ENCODE measurements around the gene TMEM72. TPM values are rescaled to one million over a fixed set of nuclear protein-coding genes. Genes with fewer than 3 reads are reported as not detected.
"Not testable (repeated sequence)": the region's sequence is repeated elsewhere in the genome, so short reads cannot be mapped to it uniquely, and the experiment has no call there.

TMEM72 gene
- not detected for total RNA-seq

- CTCF ChIA-PET, result no interaction called here
- no peaks in the 10 kb centered on the region for H3K27me3 Mint-ChIP-seq (ENCODE audit: low read depth)
- H3K4me1 Mint-ChIP-seq (ENCODE audit: low read depth), result peaks cover 16% of the 10 kb centered on the region
- H3K36me3 Mint-ChIP-seq (ENCODE audit: low read depth), result no peaks in the 10 kb centered on the region
- intact Hi-C loops (cut with micrococcal nuclease), result loop anchor here (10.0 kb wide), 1 partner anchor 64 kb away; the partner anchor contains the start of gene DEPP1
- H3K27ac Mint-ChIP-seq, result no peak within 1 kb of the TSS
- no peak within 1 kb of the TSS for H3K4me3 Mint-ChIP-seq
- no peak for DNase-seq
- no peaks in the 10 kb centered on the region for H3K9me3 Mint-ChIP-seq
These were observed at the start of gene TMEM72 for GRCh38 chr10:44911081-44911540. Gene TMEM72, plus strand, starts transcription at chr10:44911337. Its CDS starts 176 bp downstream, at chr10:44911513.

DNA sequence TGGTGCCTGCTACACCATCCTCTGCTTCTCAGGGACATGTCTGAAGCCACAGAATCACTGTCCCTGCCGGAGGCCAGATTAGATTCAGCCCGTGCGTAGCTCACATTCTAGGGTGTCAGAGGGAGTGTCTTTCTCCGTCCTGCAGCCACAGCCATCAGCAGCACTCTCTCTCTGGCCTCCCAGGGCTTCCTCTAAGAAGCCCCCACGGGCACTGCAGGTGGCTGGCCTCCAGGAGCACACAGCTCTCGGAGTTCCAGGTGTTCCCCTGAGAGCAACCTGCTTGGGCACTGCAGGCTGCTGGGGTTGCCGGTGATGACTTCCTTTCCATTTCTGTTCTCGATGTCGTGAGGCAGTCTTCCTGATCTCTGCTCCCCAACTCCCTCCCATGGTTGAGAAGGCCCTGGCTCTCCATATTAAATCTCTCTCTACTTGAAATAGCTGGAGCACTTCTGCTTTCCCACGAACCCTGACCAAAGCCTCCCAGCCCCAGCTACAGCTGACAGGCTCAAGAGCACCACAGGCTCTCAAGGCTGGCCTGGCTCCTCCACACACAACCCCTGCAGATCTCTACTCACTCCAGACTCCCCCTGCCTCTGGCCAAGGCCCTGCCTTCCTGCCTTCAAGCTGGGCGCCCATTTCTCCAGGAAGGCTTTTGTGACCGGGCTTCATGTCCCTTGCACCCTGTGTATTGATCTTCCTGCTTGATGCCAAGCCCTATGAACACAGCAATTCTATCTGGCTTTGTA is 49.0 kb upstream of the TMEM72 start:
- DNase-seq, result no peak
- peaks cover 5% of the 10 kb centered on the region for H3K4me1 Mint-ChIP-seq (ENCODE audit: low read depth)
- peaks cover 34% of the 10 kb centered on the region for H3K27me3 Mint-ChIP-seq (ENCODE audit: low read depth)
- no peak overlapping the region for H3K27ac Mint-ChIP-seq
- no peak overlapping the region for H3K4me3 Mint-ChIP-seq
- no peaks in the 10 kb centered on the region for H3K9me3 Mint-ChIP-seq
- CTCF ChIA-PET, result interaction anchor here (0.8 to 1.3 kb wide), 5 partner anchors 8 to 1190 kb away, joined by 3 to 5 read pairs (median 3); no protein-coding TSS in a partner anchor
- H3K36me3 Mint-ChIP-seq (ENCODE audit: low read depth), result no peaks in the 10 kb centered on the region
- intact Hi-C loops (cut with micrococcal nuclease), result no loop called here

DNA sequence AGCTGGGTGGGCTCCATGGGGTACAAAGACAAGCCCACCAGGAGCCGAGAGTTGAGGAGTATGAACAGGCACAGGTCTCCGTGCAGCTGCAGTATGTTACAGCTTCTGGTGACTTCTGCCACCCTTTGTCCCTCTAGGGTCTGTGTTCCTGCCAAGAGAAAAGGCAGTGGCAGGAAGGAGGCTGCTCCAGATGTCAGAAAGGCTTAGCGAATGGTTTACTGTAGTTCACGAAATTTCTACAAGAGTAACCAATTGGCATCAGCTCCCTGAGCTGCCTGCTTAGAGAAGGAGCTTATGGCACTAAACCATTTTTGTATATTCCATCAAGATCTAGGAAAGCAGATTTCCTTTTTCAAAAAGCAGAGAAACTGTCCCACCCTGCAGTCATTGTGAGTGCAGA is 48.2 kb upstream of the TMEM72 start:
- peaks cover 5% of the 10 kb centered on the region for H3K4me1 Mint-ChIP-seq (ENCODE audit: low read depth)
- no peaks in the 10 kb centered on the region for H3K36me3 Mint-ChIP-seq (ENCODE audit: low read depth)
- CTCF ChIA-PET, result interaction anchor here (0.8 to 1.3 kb wide), 4 partner anchors 9 to 1191 kb away, joined by 3 to 5 read pairs (median 3); no protein-coding TSS in a partner anchor
- intact Hi-C loops (cut with micrococcal nuclease), result no loop called here
- no peak for DNase-seq
- H3K9me3 Mint-ChIP-seq, result no peaks in the 10 kb centered on the region
- H3K27ac Mint-ChIP-seq, result no peak overlapping the region
- no peak overlapping the region for H3K4me3 Mint-ChIP-seq
- H3K27me3 Mint-ChIP-seq (ENCODE audit: low read depth), result peaks cover 34% of the 10 kb centered on the region

DNA sequence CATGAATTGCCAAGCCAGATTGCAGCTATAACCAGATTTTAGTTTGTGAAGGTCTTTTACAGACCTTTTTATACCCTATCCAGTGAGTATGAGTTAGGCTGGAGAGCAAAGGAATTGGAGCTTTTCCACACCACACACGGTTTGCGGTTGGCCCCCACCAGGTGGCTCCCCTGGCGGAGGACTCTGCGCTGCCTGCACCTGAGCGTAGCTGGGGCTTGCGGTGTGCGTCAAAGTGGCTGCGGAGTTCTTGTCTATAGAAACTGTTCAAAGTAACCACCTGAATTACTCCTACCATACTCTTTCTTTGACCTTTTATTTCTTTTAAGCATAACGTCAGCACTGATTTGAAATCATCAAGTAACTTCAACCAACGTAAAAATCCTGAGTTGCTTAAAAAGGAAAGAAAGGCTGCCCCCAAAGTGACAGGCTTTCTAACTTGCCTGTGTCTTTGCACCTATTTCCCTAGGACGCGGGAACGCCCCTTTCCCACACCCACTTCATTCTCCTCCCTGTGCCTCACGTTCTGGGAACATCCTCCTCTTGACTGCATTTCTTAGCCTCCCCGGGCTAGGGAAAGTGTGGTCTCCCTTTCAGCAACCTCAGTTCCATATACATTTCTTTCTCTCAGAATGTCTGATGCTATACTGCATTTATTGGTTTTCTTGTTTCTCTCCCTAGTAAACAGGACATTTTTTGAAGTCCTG is 47.6 kb upstream of the TMEM72 start:
- Mint-ChIP-seq H3K4me1 (ENCODE audit: low read depth) (peaks cover 5% of the 10 kb centered on the region), H3K27me3 (ENCODE audit: low read depth) (peaks cover 34% of the 10 kb centered on the region), H3K36me3 (ENCODE audit: low read depth) (no peaks in the 10 kb centered on the region), H3K4me3 (no peak overlapping the region), H3K27ac (peak overlapping the region; percentile 10), H3K9me3 (no peaks in the 10 kb centered on the region)
- CTCF ChIA-PET, result interaction anchor here (0.9 to 2.3 kb wide), 6 partner anchors 9 to 1191 kb away, joined by 3 to 9 read pairs (median 4); no protein-coding TSS in a partner anchor
- DNase-seq, result no peak
- intact Hi-C loops (cut with micrococcal nuclease), result loop anchor here (2.0 kb wide), 1 partner anchor 1193 kb away; no protein-coding TSS in a partner anchor

DNA sequence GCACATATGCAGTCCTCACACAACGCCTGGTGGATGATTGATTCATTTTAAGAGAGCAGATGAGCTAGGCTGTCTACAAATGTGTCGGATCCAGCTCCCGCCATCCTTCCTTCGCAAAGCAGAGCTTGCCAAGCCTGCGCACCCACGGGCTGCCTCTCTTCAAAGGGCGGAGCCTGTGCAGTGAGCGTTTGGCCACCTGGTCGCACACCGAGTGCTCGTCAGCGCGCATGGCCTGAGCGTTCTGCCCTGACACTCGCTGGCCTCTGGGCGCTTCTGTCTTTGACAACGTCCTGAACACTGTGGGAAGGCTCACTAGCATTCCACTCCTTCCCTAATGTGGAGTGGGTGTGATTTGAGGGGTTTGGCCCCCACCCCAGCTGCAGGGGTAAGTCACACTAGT is 47.1 kb upstream of the TMEM72 start:
- Mint-ChIP-seq H3K36me3 (ENCODE audit: low read depth) (no peaks in the 10 kb centered on the region), H3K27ac (peak overlapping the region; percentile 10)

DNA sequence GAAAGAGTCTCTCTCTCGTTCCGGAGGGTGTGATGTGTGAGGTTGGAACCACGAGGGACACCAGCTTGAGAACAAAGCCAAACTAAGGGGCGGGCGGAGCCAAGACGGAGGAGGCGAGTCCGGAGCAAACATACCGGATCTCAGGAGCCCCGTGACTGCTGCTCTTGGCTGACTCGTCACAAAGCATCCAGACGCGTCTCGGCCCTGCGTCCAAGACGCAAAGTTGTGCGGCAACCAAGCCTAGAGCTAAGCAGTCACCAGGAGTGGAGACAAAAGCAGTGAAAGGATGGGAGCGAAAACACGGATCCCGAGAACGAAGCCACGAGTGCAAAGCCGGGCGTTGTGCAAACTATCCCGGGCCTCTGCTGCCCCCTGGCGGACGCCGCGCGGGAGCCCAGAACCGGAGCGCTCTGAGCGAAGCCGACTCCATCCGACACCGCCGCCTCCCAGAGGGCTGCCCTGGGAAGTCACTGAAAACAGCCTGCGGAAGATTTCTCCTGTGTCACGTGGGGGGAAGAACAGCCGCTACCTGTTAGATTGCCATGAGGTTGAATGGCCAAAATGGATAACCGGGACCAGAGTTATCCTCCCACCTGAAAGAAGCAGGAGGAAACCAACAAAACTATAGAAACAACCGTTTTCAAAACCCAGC is 46.4 kb upstream of the TMEM72 start:
- Mint-ChIP-seq H3K9me3 (no peaks in the 10 kb centered on the region), H3K27ac (no peak overlapping the region), H3K4me1 (ENCODE audit: low read depth) (peaks cover 5% of the 10 kb centered on the region), H3K4me3 (peak overlapping the region; percentile 81), H3K27me3 (ENCODE audit: low read depth) (peaks cover 36% of the 10 kb centered on the region), H3K36me3 (ENCODE audit: low read depth) (no peaks in the 10 kb centered on the region)
- CTCF ChIA-PET, result interaction anchor here (0.5 to 2.3 kb wide), 10 partner anchors 9 to 1177 kb away, joined by 3 to 9 read pairs (median 3); no protein-coding TSS in a partner anchor
- DNase-seq, result peak; percentile 88
- intact Hi-C loops (cut with micrococcal nuclease), result loop anchor here (2.0 kb wide), 1 partner anchor 1194 kb away; no protein-coding TSS in a partner anchor

More for the DNA sequence above, 47.1 kb upstream of the TMEM72 start:
- no peaks in the 10 kb centered on the region for H3K9me3 Mint-ChIP-seq
- CTCF ChIA-PET, result interaction anchor here (0.5 to 2.3 kb wide), 10 partner anchors 8 to 1177 kb away, joined by 3 to 9 read pairs (median 3); no protein-coding TSS in a partner anchor
- intact Hi-C loops (cut with micrococcal nuclease), result loop anchor here (2.0 kb wide), 1 partner anchor 1193 kb away; no protein-coding TSS in a partner anchor
- peaks cover 34% of the 10 kb centered on the region for H3K27me3 Mint-ChIP-seq (ENCODE audit: low read depth)
- peak; percentile 15 for DNase-seq
- peak overlapping the region; percentile 81 for H3K4me3 Mint-ChIP-seq
- peaks cover 5% of the 10 kb centered on the region for H3K4me1 Mint-ChIP-seq (ENCODE audit: low read depth)

DNA sequence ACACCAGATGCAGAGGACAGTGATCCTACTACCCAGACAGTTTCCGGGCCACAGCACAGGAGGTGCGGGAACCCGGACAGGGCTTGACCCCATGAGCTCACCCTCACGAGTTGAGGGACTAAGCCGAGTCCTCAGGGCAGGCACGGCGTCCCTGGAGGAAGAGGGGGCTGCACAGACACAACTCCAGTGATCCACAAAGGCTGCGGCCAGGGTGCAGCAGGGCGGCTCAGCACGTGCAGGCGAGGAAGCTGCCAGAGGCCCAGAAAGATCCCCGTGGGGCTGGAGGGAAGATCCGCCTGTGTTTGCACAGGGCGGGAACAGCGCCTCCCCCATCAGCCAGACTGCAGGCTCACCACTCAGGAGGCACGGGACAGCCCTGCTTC is 45.9 kb upstream of the TMEM72 start:
- DNase-seq, result no peak
- Mint-ChIP-seq H3K4me3 (peak overlapping the region; percentile 81), H3K36me3 (ENCODE audit: low read depth) (no peaks in the 10 kb centered on the region), H3K27me3 (ENCODE audit: low read depth) (peaks cover 36% of the 10 kb centered on the region), H3K27ac (no peak overlapping the region), H3K9me3 (no peaks in the 10 kb centered on the region), H3K4me1 (ENCODE audit: low read depth) (peaks cover 5% of the 10 kb centered on the region)
- intact Hi-C loops (cut with micrococcal nuclease), result loop anchor here (2.0 kb wide), 1 partner anchor 1194 kb away; no protein-coding TSS in a partner anchor
- CTCF ChIA-PET, result interaction anchor here (1.0 to 2.3 kb wide), 4 partner anchors 8 to 13 kb away, joined by 4 to 9 read pairs (median 5); no protein-coding TSS in a partner anchor

GRCh38 chr10:44866367-44866766 is 44.8 kb upstream of the TMEM72 start:
- H3K27me3 Mint-ChIP-seq (ENCODE audit: low read depth), result peaks cover 36% of the 10 kb centered on the region
- CTCF ChIA-PET, result interaction anchor here (0.7 to 1.4 kb wide), 3 partner anchors 10 to 112 kb away, joined by 3 to 4 read pairs (median 3); no protein-coding TSS in a partner anchor
- intact Hi-C loops (cut with micrococcal nuclease); H3K27ac Mint-ChIP-seq; H3K9me3 Mint-ChIP-seq; H3K36me3 Mint-ChIP-seq (ENCODE audit: low read depth); DNase-seq; H3K4me3 Mint-ChIP-seq; H3K4me1 Mint-ChIP-seq (ENCODE audit: low read depth): not testable (repeated sequence)

DNA sequence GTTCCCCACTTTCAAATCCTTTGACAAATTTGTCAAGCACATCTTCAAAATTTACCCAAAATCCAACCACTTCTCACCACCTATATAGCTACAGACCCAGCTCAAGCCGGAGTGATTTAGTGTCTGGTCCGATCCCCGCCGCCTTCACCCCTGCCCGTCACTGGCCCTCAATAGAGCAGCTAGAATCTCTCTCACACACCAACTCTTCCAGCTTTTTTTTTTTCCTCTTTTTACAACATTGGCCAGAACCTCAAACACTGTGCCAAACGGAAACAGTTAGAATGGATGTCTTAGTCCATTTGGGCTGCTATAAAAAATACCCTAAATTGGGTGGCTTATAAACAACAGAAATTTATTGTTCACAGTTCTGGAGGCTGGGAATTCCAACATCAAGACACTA is 41.1 kb upstream of the TMEM72 start:
- Mint-ChIP-seq H3K27me3 (ENCODE audit: low read depth) (peaks cover 19% of the 10 kb centered on the region), H3K4me3 (no peak overlapping the region), H3K4me1 (ENCODE audit: low read depth) (peaks cover under 1% of the 10 kb centered on the region), H3K36me3 (ENCODE audit: low read depth) (no peaks in the 10 kb centered on the region), H3K27ac (no peak overlapping the region), H3K9me3 (no peaks in the 10 kb centered on the region)
- CTCF ChIA-PET, result interaction anchor here (0.5 kb wide), 1 partner anchor 11 kb away, joined by 3 read pairs; no protein-coding TSS in a partner anchor
- intact Hi-C loops (cut with micrococcal nuclease), result no loop called here
- no peak for DNase-seq

DNA sequence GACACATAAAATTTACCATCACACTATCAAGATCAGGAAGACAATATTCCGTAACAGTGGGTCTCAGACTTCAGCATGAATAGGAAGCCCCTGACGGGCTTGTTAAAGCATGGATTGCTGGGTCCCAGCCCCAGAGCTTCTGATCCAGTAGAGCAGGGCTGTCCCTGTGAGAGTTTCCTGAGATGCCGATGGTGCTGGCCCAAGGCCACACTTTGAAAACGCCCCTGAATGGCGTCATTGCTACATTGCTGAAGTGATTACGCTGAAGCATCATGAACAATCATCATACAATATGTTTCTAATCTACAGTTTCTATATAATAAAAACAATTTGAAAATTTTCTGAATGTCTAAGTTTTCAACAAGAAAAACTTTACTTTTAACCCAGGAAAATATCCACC is 38.0 kb upstream of the TMEM72 start:
- H3K36me3 Mint-ChIP-seq (ENCODE audit: low read depth), result no peaks in the 10 kb centered on the region
- H3K27me3 Mint-ChIP-seq (ENCODE audit: low read depth), result peaks cover 2% of the 10 kb centered on the region
- no peak for DNase-seq
- intact Hi-C loops (cut with micrococcal nuclease), result no loop called here
- no peaks in the 10 kb centered on the region for H3K4me1 Mint-ChIP-seq (ENCODE audit: low read depth)
- no peak overlapping the region for H3K4me3 Mint-ChIP-seq
- CTCF ChIA-PET, result interaction anchor here (0.9 to 1.2 kb wide), 2 partner anchors 9 to 14 kb away, joined by 3 read pairs; no protein-coding TSS in a partner anchor
- H3K9me3 Mint-ChIP-seq, result no peaks in the 10 kb centered on the region
- no peak overlapping the region for H3K27ac Mint-ChIP-seq

- CTCF ChIA-PET, result interaction anchor here (0.6 to 1.6 kb wide), 4 partner anchors 9 to 844 kb away, joined by 3 to 5 read pairs (median 3); no protein-coding TSS in a partner anchor
- no peaks in the 10 kb centered on the region for H3K36me3 Mint-ChIP-seq (ENCODE audit: low read depth)
- H3K27me3 Mint-ChIP-seq (ENCODE audit: low read depth), result peaks cover 2% of the 10 kb centered on the region
- no peak overlapping the region for H3K4me3 Mint-ChIP-seq
- no peak for DNase-seq
- H3K4me1 Mint-ChIP-seq (ENCODE audit: low read depth), result peaks cover 2% of the 10 kb centered on the region
- intact Hi-C loops (cut with micrococcal nuclease), result no loop called here
- H3K9me3 Mint-ChIP-seq, result no peaks in the 10 kb centered on the region
- H3K27ac Mint-ChIP-seq, result no peak overlapping the region
These were observed 37.0 kb upstream of the TMEM72 start for GRCh38 chr10:44874166-44874565.
